A549 (cell line): ENCODE data around the gene CCDC33.

Source experiments
- BHLHE40 ChIP-seq: IDR thresholded peaks from 2 replicates; pipeline ENCODE4 v1.6.1; 2012; ENCODE audit warnings: low read depth, low read length, inconsistent platforms
- CTCF ChIP-seq: fragments of >200 bp; sonication (Bioruptor Twin); formaldehyde crosslinking; IDR thresholded peaks from 3 replicates; pipeline ENCODE4 v1.5.1; 2016
- EP300 ChIP-seq, 2 experiments: fragments of >200 bp; sonication (Bioruptor Twin); formaldehyde crosslinking; IDR thresholded peaks; 2 replicates in 1 of 2; 3 replicates in 1 of 2; pipeline ENCODE4 v1.6.1; 2016 to 2017
- JUNB ChIP-seq: fragments of >200 bp; sonication (Bioruptor Twin); formaldehyde crosslinking; IDR thresholded peaks from 2 replicates; pipeline ENCODE4 v1.6.1; 2016
- KDM1A ChIP-seq: fragments of 200-600 bp; sonication (generic); IDR thresholded peaks from 2 replicates; pipeline ENCODE4 v1.6.1; 2016; ENCODE audit warnings: low read depth, mild to moderate bottlenecking
- MYC ChIP-seq: IDR thresholded peaks from 2 replicates; pipeline ENCODE4 v1.6.1; 2012; ENCODE audit warnings: mild to moderate bottlenecking, inconsistent platforms, low read length, improper control_type of control experiment, borderline replicate concordance
- POLR2A ChIP-seq: IDR thresholded peaks from 2 replicates; pipeline ENCODE4 v1.6.1; 2012; ENCODE audit warnings: mild to moderate bottlenecking, low read length
- POLR2AphosphoS2 ChIP-seq: conservative IDR thresholded peaks from 2 replicates; pipeline ENCODE4 v1.6.1; 2012; ENCODE audit warnings: low read length, improper control_type of control experiment, inconsistent platforms

DNA sequence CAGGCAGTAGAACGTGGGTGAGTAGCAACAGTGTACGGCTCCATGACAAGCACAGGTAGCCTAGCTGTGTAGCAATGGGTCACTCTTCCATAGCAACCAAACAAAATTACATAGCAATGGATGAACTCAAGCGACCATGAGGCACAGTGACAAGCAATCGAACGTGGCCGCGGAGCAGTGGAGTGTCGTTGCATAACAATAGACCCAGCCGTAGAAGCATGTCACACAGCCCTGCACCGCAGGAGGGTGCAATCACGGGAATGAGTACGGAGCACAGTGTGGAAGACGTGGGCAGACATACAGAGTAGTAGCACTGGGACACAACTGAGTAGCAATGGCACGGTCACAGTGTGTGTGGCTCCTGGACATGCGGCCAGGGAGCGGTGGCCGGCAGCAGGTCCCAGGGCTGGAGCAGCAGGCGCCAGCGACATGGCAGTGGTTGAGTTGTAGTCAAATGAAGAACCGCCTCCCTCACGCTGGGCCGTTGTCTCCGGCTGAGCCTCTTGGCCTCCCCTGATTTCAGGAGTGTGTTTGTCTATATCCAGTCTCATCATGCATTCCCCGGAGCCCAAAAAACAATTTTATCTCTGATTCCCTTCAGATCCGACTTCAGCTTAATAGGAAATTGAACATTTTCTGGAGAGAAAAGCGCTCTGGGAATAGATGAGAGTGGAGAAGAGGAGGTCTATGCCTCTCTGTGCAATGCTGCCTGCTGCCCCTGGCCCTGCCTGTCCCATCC lies 64.1 kb downstream of the CCDC33 start:
- TF ChIP-seq EP300 (IDR thresholded peaks at IDR 0.05) (no peak), JUNB (no peak), MYC (no peak), CTCF (no peak), POLR2A (no peak), POLR2AphosphoS2 (no peak), BHLHE40 (no peak), KDM1A (no peak)
